NCI-H1417 (cell line): ENCODE measurements around the gene FERMT3.

Experiments used
- DNase-seq, 3 experiments: peaks; one replicate each; lab custom pipeline; 2025; lab: John Stamatoyannopoulos, UW

FERMT3 gene

DNA sequence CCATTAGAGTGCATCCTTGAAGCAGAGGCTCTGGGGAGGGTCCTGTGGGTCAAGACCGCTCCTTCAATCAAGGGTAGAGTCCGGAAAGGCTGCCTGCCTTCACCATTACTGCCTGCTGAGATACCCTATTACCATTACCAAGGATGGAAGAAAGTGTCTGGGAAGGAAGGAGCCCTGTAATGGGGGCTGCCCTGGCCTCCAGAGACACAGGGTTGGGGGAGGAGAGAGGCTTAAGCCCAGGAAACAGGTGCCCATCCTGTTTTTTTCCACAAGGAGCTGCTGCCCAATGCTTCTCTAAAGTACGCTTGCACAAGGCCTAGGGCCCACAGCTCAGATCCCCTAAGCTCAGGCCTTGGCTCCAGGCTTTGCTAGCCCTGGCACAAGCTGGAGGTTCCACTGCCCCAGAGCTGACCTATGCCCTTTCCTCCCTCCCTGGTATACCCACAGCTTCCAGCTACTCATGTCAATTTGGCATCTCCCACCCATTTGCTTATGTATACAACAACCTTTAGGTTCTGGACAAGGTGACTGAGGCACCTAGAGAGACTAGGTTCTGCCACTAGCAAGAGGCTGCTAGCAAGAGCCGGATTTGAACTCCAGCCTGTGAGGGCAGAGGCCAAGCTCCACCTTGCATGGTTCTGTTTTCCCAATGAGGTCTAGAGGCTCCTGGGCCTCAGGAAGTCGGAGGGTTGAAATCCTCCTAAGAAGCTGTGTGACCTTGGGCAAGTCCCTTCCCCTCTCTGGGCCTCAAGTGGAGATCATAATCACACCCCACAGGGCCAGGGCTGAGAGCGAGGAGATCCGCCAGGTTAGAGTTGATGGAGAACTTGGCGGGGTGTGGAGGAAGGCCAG lies 43.3 kb downstream of the FERMT3 start:
- DNase-seq: peak in 1 of 3 experiments; percentile 42

DNA sequence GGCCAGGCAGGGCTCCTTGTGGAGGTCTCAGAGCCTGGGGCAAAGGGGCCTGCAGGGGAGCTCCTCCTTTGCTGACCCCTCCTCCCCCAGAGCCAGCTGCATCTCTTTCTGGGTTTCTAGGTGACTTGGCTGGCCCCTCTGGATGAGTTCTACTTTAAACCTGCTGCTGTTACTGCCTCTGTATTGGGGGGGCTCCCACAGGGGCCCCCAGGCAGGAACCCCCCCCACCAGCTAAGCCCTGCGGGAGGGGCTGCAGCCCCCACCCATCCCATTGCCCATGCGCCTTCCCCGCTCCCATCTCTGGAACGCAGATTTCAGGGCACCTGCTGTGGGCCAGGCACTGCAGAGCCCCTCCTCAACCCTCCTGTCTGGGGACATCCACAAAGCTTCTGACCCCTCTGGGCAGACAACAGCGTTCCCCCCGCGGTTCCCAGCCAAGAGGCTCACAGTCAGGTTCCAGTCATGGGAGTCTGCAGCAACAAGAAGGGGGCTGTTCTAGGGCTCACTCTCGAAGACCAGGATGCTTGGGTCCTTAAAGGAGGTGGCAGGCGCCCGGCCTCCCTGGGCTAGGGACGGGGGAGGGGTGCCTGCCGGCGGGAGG lies 44.0 kb downstream of the FERMT3 start:
- DNase-seq: peak; percentile 30 to 79 (median 72)

DNA sequence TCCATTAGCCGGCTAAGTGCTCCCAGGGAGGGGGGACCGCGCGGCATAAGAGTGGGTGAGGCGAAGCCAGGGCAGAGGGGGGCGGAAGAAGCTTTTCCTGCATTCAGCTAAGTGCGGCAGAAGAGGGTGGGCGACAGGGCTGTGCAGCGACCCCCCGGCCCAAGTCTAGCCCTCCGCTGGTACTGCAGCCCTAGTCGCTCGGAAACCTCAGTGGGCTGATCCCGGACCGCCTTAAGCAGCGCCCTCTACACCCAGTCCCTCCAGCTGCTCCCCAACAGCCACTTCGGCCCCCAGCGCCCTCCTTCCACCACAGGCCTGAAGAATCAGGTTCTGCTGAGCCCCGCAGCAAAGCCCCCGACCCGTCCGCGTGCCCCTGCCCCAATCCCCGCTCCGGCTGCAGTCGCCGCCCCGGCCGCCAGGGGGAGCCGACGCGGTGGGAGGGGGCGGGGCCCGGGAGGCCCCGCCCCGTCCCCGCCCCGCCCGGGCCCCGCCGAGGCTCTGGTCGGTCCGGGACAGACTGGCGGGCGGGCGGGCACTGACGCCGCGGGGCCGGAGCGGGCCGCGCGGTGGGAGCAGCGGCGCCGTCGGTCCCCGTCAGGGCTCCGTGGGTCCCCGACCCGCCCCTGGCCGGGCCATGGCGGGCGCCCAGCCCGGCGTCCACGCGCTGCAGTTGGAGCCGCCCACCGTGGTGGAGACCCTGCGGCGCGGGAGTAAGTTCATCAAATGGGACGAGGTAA lies 44.7 kb downstream of the FERMT3 start, which contains the start of gene PLCB3:
TSS of gene PLCB3 (plus strand) at position 515 of the 737 bp plus-strand sequence. CDS start at position 635, 120 bp downstream.
- peak; percentile 48 to 71 (median 65) for DNase-seq

DNA sequence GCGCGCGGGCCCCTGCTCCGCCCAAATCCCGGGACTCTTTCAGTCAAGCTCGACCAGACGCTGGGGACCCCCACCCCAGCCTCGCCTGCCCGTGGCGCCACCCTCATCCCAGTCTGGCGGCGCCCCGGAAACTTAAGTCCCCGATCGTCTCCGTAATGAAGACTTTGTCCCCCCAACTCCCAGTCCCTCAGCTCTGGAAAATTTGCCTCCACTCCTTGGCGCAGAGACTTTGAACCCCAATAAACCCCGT lies 45.2 kb downstream of the FERMT3 start:
- DNase-seq: no peak

DNA sequence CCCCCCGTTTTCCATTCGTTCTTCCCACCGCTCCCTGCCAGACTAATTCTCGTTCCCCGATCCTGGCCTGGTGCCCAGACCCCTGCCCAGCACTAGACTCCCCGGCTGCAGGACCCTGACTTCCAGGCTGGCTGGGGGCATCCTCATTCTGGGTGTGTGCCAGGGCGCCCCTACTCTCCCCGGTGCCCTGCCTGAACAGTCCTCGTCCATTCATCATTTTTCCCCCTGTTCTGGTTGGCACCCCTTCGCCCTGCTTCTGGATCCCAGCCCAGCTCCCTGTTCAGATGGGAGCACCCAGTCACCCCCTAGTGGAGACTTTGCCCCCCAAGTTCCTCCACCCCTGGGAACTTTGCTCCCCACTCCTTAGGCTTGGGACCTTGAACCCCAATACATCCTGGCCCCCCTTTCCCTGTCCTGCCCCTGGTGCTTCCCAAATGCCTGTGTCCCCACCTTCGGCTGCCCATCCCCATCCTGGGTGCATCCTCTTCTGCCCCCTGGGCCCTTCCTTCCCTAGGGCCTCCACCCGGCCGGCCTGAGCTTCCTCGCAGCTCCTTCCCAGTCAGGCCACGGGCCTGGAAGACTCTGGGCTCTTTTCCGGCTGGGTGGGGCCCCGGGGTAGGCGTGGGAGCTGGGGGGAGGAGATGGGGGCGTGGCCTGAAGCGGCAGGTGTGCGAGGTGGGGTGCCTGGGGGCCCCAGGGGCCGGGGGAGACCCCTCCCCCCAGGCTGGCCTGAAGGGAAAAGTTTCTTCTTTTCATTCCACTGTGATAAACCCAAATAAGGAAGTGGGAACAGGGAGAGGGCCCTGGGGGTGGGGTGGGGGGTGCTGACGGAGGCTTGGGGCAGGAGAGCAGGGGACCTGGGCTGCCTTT lies 45.7 kb downstream of the FERMT3 start:
- DNase-seq: peak in 2 of 3 experiments; percentile 31 to 47

DNA sequence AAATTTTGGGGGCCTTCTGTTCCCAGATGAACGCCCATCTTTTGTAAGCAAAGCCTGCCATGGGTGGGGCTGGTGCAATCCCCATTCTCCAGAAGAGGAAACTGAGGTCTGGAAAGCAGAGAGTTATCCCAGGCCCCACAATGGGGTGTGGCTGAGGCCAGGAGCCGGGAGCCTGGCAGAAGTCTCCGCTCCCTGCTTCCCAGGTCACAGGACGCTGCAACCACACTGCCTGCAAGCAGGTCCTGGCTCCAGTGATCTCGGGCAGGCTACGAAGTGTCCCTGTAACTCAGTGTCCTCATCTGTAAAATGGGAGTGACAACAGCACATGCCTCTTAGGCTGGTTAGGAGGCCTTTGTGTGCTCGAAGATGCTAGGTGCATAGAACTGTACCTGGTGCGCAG lies 46.5 kb downstream of the FERMT3 start:
- DNase-seq: no peak

DNA sequence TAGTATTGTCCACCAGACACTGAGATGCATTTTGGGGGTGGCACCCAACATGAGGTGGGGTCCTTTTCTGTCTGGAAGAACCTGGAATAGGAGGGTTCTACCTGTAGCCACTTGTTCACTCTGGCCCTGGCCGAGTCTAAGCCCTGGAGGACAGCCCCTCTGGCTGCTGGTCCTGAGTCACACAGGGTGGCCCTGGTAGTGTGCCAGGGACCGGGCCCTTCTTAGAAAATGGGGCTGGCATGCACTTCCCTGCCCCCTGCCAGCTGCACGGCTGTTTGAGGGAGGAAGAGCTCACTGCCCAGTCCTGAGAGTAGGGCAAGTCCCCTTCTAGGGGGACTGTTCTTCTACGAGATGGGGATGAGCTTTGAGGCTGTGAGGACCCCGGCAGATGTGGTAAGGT lies 47.0 kb downstream of the FERMT3 start:
- DNase-seq: no peak

DNA sequence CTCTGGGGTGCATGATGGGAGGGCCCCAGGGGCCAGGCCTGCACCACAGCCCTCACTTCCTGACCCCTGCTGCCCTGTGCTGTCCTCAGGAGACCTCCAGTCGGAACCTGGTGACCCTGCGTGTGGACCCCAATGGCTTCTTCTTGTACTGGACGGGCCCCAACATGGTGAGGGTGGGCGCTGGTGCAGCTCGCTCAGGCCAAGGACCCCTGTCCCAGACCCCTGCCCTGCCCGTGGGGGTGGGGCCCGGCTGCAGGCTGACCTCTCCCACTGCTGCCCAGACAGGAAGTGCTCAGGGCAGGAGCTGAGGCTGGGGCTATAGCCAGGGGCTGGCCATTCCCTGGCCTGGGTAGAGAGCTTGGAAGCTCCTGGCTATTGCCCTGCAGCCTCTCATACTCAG lies 47.8 kb downstream of the FERMT3 start:
- DNase-seq: no peak

DNA sequence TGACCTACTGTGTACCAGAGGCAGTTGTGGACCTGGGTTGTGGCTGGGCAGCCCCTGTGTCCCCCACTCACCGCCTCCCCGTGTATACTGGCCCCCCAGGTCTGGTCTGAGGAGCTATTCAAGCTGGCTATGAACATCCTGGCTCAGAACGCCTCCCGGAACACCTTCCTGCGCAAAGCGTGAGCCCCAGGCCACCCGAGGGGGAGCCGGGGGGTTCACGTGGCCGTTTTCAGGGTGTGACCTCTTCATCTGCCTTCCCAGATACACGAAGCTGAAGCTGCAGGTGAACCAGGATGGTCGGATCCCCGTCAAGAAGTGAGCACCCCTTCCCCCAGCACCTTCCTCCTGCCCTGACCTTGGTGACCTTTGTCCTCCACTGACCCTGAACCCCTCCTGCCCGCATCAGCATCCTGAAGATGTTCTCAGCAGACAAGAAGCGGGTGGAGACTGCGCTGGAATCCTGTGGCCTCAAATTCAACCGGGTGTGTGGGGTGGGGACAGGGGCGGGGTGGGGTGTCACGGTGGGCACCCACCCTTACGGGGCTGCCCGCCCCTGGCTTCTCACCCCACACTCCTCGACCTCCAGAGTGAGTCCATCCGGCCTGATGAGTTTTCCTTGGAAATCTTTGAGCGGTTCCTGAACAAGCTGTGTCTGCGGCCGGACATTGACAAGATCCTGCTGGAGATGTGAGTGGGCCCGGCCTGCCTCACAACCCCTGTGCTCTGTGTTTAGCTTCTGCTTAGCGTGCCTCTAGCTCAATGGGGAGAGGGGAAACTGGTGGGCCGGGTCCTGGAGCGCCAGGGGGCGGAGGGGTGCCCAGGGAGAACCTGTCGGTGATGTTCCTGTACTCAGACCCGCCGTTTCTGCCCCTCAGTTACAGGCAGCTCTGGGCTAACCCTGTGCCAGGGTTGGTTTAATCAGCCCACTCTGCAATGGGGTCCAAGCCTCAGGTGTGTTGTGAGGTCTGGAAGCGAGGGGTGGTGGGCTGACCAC lies 48.9 kb downstream of the FERMT3 start:
- no peak for DNase-seq

DNA sequence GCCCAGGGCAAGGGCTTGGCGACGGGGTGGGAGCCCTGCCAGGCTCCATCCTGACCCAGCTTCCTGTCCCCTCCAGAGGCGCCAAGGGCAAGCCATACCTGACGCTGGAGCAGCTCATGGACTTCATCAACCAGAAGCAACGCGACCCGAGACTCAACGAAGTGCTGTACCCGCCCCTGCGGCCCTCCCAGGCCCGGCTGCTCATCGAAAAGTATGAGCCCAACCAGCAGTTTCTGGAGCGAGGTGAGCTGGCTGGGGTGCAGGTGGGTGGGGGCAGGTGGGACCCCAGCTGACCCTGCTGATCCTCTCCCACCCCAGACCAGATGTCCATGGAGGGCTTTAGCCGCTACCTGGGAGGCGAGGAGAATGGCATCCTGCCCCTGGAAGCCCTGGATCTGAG lies 49.8 kb downstream of the FERMT3 start:
- DNase-seq: no peak

DNA sequence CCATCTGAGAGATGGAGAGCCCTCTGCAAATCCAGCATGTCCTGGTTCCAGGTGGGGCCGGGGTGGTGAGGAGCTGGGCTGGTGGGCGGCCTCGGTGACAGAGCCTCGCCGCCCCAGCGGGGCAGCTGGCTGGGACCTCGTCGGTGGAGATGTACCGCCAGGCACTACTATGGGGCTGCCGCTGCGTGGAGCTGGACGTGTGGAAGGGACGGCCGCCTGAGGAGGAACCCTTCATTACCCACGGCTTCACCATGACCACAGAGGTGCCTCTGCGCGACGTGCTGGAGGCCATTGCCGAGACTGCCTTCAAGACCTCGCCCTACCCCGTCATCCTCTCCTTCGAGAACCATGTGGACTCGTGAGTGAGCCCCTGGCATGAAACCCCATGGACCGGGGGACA lies 51.8 kb downstream of the FERMT3 start:
- DNase-seq: no peak

DNA sequence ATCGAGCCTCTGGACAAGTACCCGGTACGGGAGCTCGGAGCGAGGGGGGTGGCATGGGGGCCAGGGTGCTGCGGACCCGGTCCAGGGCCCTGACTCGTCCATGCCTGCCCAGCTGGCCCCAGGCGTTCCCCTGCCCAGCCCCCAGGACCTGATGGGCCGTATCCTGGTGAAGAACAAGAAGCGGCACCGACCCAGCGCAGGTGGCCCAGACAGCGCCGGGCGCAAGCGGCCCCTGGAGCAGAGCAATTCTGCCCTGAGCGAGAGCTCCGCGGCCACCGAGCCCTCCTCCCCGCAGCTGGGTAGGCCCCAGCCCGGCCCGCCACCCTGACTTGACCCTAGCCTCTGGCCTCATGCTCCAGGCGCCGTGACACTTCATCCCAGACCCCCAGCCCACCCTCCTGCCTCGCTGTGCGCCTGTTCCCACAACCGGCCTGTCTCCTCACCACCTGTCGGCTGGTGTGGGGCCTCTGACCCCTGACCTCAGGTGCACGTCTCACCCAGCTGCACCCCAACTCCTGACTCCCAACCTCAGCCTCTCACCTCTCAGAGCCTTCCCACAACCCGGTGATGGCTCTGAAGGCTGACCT lies 52.5 kb downstream of the FERMT3 start:
- DNase-seq: no peak

DNA sequence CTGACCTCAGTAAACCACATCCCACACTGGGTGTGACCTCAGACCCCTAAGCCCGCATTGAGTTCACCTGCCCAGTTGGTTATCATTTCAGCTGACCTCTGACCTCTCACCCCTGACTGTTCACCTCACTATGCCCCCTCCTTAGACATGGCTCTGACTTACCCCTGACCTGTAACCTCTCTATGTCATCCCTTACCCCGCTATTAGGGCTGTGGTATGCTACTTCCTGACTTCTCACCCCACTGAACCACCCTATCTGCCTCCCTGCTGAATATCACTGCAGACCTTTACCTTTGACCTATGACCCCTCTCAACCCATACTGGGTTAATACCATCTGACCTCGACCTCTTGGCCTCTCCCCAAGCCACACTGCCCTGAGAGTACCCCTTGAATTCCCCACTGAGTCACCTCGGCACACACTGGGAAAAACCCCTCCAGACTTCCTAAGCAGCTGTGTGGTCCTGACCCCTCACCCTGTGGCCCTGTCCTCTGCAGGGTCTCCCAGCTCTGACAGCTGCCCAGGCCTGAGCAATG lies 53.1 kb downstream of the FERMT3 start:
- no peak for DNase-seq

DNA sequence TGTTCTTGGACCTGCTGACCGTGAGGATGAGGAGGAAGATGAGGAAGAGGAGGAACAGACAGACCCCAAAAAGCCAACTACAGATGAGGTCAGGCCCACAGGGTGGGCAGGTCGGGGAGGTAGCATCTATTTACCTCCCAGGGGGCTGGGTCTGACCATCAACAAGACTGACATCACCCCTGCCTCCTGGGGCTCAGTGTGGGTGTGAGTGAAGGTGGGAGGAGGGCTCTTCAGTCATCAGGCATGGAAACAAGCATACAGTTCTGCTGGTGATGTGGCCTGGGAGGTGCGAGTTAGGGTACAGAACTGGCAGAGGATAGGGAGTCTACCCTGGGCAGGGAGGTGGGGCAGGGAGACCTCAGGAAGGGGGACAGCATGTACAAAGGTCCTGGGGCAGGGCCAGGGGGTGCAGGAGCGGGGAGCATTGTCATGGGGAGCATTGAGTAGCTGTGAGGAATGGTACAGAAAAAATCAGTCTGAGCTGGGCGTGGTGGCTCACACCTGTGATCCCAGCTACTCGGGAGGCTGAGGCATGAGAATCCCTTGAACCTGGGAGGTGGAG lies 53.7 kb downstream of the FERMT3 start:
- no peak for DNase-seq

DNA sequence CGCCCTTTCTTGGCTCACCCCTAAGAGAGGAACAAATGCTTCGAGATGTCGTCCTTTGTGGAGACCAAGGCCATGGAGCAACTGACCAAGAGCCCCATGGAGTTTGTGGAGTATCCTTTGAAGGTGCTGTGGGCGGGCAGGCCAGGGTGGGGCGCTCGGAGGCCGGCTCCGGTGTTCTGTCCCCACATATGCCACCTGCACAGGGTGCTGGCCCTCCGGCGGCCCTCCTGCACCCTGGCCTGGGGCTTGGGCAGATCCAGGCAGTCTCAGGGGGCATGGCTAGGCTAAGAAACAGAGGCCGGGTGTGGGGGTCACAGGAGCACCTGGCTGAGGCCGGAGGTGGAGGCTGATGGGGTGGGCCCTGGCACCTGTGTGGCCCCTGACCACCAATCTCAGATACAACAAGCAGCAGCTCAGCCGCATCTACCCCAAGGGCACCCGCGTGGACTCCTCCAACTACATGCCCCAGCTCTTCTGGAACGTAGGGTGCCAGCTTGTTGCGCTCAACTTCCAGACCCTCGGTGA lies 55.1 kb downstream of the FERMT3 start:
- DNase-seq: no peak

DNA sequence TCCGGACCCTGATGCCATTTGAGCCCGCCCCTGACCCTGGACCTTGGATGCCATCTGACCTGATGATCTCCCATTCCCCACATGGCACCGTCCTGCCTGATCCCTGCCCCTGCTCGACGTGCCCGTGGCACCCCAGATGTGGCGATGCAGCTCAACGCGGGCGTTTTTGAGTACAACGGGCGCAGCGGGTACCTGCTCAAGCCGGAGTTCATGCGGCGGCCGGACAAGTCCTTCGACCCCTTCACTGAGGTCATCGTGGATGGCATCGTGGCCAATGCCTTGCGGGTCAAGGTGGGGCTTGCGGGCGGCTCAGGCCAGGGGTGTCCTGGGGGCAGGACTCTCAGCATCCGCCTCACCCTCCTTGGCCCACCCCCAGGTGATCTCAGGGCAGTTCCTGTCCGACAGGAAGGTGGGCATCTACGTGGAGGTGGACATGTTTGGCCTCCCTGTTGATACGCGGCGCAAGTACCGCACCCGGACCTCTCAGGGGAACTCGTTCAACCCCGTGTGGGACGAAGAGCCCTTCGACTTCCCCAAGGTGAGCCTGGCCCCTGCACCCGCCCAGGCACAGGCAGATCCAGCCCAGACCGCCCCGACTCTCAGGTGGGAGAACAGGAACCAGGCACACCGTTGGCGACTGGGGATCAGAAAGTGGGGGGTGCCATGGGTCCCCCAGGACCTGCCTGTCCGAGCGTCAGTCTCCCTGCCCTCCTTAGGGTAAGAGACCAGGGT lies 55.9 kb downstream of the FERMT3 start:
- DNase-seq: no peak

DNA sequence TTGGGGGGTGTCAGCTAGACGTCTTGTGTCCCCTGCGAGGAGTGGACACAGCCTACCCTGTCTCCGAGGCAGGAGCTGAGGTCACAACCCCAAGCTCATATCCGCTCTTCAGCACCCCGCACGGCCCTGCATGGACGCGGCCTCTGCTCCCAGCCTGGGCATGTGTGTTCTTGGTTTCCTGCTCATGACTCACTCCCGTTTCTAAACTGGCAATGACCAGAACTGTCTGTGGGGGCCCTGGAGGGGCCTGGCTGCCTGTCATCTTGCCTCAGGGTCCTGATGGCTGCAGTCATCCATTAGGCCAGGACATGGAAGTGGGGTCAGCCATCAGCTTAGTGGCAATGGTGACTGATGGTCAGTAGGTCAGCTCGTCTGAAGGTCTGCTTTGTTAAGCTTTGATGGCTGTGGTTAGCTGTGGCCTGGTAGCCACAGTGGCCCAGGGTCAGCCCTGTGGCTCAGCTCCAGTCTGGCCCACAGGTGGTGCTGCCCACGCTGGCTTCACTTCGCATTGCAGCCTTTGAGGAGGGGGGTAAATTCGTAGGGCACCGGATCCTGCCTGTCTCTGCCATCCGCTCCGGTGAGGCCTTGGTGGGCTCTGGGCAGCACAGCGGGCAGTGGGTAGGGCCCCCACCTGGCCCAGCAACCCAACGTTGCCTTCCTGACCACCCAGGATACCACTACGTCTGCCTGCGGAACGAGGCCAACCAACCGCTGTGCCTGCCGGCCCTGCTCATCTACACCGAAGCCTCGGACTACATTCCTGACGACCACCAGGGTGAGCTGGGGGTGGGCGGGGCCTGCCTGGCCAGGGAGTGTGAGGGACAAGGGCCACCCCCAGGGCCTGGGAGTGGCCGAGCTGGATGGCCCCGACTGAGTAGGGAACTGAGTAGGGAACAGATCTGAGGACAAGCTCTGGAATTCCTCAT lies 56.8 kb downstream of the FERMT3 start:
- no peak for DNase-seq

DNA sequence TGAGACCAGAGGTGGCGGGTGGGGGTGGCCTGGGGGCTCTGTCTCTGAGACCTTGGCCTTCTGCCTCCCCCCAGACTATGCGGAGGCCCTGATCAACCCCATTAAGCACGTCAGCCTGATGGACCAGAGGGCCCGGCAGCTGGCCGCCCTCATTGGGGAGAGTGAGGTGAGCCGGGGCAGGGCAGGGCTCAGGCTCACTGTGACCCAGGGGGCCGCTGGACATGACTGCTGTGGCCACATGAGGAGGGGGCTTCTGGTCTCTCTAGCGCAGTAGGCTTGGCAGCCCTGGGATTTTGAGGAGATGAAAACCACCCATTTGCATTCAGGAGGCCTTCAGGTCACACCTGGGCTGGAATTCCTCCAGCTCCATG lies 57.4 kb downstream of the FERMT3 start:
- DNase-seq: no peak
